Neuronal stem cell (in vitro differentiated cells): Measurements from ENCODE around the gene KRTAP12-1.

Experiments used
- DNase-seq: peaks from one replicate; pipeline ENCODE4 v3.0.0-alpha.2; 2013; ENCODE audit warnings: low spot score
- H2AFZ ChIP-seq: one replicate; pipeline ENCODE4 v1.6.1; 2013; ENCODE audit warnings: mild to moderate bottlenecking, low read length, inconsistent platforms
- H2AK5ac ChIP-seq: 2 replicates; pipeline ENCODE4 v1.6.1; 2013; ENCODE audit warnings: low read depth, mild to moderate bottlenecking, inconsistent platforms, low read length, moderate library complexity, mixed read lengths
- H2BK120ac ChIP-seq: 2 replicates; pipeline ENCODE4 v1.6.1; 2013; ENCODE audit warnings: low read depth, mild to moderate bottlenecking, inconsistent platforms, low read length, moderate library complexity, mixed read lengths
- H2BK12ac ChIP-seq: one replicate; pipeline ENCODE4 v1.6.1; 2013; ENCODE audit warnings: low read length, inconsistent platforms
- H2BK15ac ChIP-seq: 2 replicates; pipeline ENCODE4 v1.6.1; 2013; ENCODE audit warnings: mild to moderate bottlenecking, low read length, inconsistent platforms, mixed read lengths
- H2BK5ac ChIP-seq: one replicate; pipeline ENCODE4 v1.6.1; 2013; ENCODE audit warnings: inconsistent platforms, mild to moderate bottlenecking, low read length, moderate library complexity
- H3K14ac ChIP-seq: one replicate; pipeline ENCODE4 v1.6.1; 2013; ENCODE audit warnings: low read length, inconsistent platforms
- H3K18ac ChIP-seq: 2 replicates; pipeline ENCODE4 v1.6.1; 2013; ENCODE audit warnings: low read length, inconsistent platforms
- H3K23ac ChIP-seq: 2 replicates; pipeline ENCODE4 v1.6.1; 2013; ENCODE audit warnings: low read depth, mild to moderate bottlenecking, mixed read lengths, low read length, inconsistent platforms; ENCODE audit not compliant: poor library complexity
- H3K27ac ChIP-seq: replicated peaks from 3 replicates; pipeline ENCODE4 v1.5.1; 2013; ENCODE audit warnings: low read length, inconsistent platforms
- H3K27me3 ChIP-seq, 3 experiments: 2 replicates each; pipeline ENCODE4 v1.6.1; 2013; ENCODE audit warnings: low read length in 3 of 3, mild to moderate bottlenecking in 2 of 3, inconsistent platforms in 1 of 3, low read depth in 1 of 3, mixed read lengths in 1 of 3, moderate library complexity in 1 of 3; ENCODE audit not compliant: control insufficient read depth in 3 of 3, insufficient read depth in 3 of 3
- H3K36me3 ChIP-seq, 2 donors: replicated peaks in 1 of 2; 2 replicates each; pipeline ENCODE4 v1.6.1; 2013; ENCODE audit warnings: low read length in 2 of 2; ENCODE audit not compliant: control insufficient read depth in 2 of 2, insufficient read depth in 2 of 2
- H3K4ac ChIP-seq: 2 replicates; pipeline ENCODE4 v1.6.1; 2013; ENCODE audit warnings: inconsistent platforms, mild to moderate bottlenecking, low read length, moderate library complexity
- H3K4me1 ChIP-seq, 2 donors: 1 replicate in 1 of 2; 2 replicates in 1 of 2; pipeline ENCODE4 v1.6.1; 2013; ENCODE audit warnings: low read length in 2 of 2, low read depth in 1 of 2; ENCODE audit not compliant: control insufficient read depth in 2 of 2, insufficient read depth in 1 of 2
- H3K4me2 ChIP-seq: one replicate; pipeline ENCODE4 v1.6.1; 2013; ENCODE audit warnings: mild to moderate bottlenecking, low read length, inconsistent platforms; ENCODE audit not compliant: insufficient read depth, poor library complexity, severe bottlenecking
- H3K4me3 ChIP-seq, 2 donors: 2 replicates each; pipeline ENCODE4 v1.5.1; 2013; ENCODE audit warnings: low read length in 2 of 2, mild to moderate bottlenecking in 2 of 2, inconsistent platforms in 1 of 2, moderate library complexity in 1 of 2
- H3K79me1 ChIP-seq: one replicate; pipeline ENCODE4 v1.6.1; 2013; ENCODE audit warnings: low read depth, mild to moderate bottlenecking, inconsistent platforms, low read length, moderate library complexity
- H3K9ac ChIP-seq: one replicate; pipeline ENCODE4 v1.6.1; 2013; ENCODE audit warnings: mild to moderate bottlenecking, low read depth, low read length, inconsistent platforms; ENCODE audit not compliant: poor library complexity
- H3K9me3 ChIP-seq, 2 donors: replicated peaks in 1 of 2; 2 replicates each; pipeline versions ENCODE3 to v1.6.1; 2013; ENCODE audit warnings: low read length in 2 of 2, mild to moderate bottlenecking in 2 of 2, inconsistent platforms in 1 of 2, low read depth in 1 of 2, mixed read lengths in 1 of 2, moderate library complexity in 1 of 2; ENCODE audit not compliant: control insufficient read depth in 2 of 2, insufficient read depth in 1 of 2
- H4K8ac ChIP-seq: one replicate; pipeline ENCODE4 v1.6.1; 2013; ENCODE audit warnings: low read depth, mild to moderate bottlenecking, inconsistent platforms, low read length, moderate library complexity
- H4K91ac ChIP-seq: one replicate; pipeline ENCODE4 v1.6.1; 2013; ENCODE audit warnings: low read length, low read depth, mild to moderate bottlenecking, inconsistent platforms; ENCODE audit not compliant: poor library complexity
- WGBS, 2 donors: extraction: QIAGEN DNeasy Blood & Tissue Kit; methylation state at CpG; one replicate each; pipeline ENCODE4 v1.1.7; 2013; ENCODE audit warnings: missing lambda C conversion rate in 2 of 2, mixed read lengths in 1 of 2; ENCODE audit not compliant: insufficient read length in 2 of 2, insufficient replicate concordance in 1 of 2; ENCODE audit errors: extremely low coverage in 2 of 2; 5-methylcytosine and 5-hydroxymethylcytosine counted together

The KRTAP12-1 gene

DNA sequence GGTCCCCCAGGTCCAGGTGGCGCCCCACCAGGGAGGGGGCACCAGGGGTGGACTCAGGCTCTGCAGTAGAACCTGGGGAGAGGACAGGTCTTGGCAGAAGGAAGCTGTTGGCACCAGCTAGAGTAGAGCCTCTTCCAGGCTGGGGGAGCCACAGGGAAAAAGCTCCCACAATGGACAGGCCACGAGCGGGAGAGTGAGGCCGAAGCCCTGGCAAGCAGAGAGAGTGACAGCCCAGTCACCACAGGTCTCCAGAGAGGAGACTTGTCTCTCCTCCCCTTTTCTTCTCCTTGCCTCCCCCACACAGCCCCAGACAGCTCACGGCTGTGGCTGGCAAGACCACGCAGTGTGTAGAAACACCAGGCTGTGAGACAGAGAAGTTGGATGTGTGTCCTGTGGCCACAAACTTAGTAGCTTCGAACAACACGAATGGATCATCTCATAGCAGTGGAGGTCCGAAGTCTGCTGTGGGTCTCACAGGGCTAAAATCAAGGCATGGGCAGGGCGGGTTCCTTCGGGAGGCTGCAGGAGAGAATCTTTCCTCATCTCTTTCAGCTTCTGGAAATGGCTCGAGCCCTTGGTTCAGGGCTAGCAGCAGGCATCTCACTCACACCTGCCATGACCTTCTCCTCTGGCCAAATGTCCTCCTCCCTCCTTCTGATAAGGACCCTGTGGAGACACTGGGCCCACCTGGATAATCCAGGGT is 30.8 kb downstream of the KRTAP12-1 start:
- peaks cover 0 to 2% of the 10 kb centered on the region in 2 donors for H3K9me3 ChIP-seq
- H3K4me1 ChIP-seq: peaks cover 0 to 3% of the 10 kb centered on the region in 2 donors
- no peak overlapping the region for H3K4me3 ChIP-seq
- H2BK120ac ChIP-seq: no peak overlapping the region
- no peak overlapping the region for H2AK5ac ChIP-seq
- H3K27ac ChIP-seq: no peak overlapping the region
- peak overlapping the region; percentile 23 for H3K18ac ChIP-seq
- no peak overlapping the region for H4K8ac ChIP-seq
- H2AFZ ChIP-seq: no peak overlapping the region
- no peak overlapping the region for H3K4ac ChIP-seq
- no peaks in the 10 kb centered on the region for H3K79me1 ChIP-seq
- H3K14ac ChIP-seq: no peak overlapping the region
- no peak overlapping the region for H3K23ac ChIP-seq
- peaks cover 0 to 15% (median 0%) of the 10 kb centered on the region in 3 experiments for H3K27me3 ChIP-seq
- peak overlapping the region; percentile 12 for H2BK15ac ChIP-seq
- H3K36me3 ChIP-seq: no peaks in the 10 kb centered on the region
- H2BK12ac ChIP-seq: no peak overlapping the region
- no peak overlapping the region for H4K91ac ChIP-seq
- H3K9ac ChIP-seq: no peak overlapping the region
- WGBS, 2 donors: no CpG with 5 or more reads among the region's 12 CpGs
- DNase-seq: no peak
- no peak overlapping the region for H3K4me2 ChIP-seq
- H2BK5ac ChIP-seq: no peak overlapping the region

DNA sequence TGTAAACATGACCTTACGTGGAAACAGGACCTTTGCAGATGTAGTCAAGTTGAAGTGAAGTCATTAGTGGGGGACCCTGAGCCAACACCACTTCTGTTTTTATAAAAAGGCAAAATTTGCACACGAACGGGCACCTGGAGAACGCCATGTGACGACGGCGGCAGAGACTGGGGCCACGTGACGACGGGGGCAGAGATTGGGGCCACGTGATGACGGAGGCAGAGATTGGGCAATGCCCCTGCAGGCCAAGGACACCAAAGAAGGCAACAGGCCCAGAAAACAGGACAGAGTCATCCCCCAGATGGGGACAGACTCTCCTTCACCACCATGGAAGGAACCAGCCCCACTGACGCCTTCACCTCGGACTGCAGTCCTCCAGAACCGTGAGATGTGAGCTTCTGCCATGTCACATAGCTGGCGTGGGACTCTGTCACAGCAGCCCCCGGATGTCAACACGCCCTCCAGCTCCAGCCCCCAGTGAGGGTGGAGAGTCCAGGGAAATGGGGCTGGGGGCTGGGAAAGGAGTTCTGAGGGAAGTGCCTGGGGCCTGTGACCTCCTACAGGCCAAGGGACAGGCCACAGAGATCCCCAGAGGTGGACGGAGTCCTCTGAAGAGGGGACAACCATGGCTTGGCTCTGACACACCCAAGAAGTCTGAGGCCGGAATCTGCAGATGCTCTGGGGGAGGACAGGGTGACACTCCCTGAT is 31.5 kb downstream of the KRTAP12-1 start:
- Histone ChIP-seq H3K27me3 (peaks cover 0 to 15% (median 0%) of the 10 kb centered on the region in 3 experiments), H3K9ac (no peak overlapping the region), H2BK12ac (no peak overlapping the region), H2AK5ac (no peak overlapping the region), H3K4me2 (no peak overlapping the region), H2AFZ (no peak overlapping the region), H3K4me3 (no peak overlapping the region), H3K4ac (peak overlapping the region; percentile 76), H2BK15ac (peak overlapping the region; percentile 85), H4K91ac (no peak overlapping the region), H3K36me3 (no peaks in the 10 kb centered on the region), H3K23ac (no peak overlapping the region), H3K27ac (no peak overlapping the region), H3K18ac (peak overlapping the region; percentile 23), H2BK5ac (no peak overlapping the region), H3K79me1 (no peaks in the 10 kb centered on the region), H3K9me3 (peaks cover 0 to 2% of the 10 kb centered on the region in 2 donors), H3K14ac (no peak overlapping the region), H2BK120ac (no peak overlapping the region), H4K8ac (no peak overlapping the region), H3K4me1 (peaks cover 0 to 3% of the 10 kb centered on the region in 2 donors)
- no peak for DNase-seq
- no CpG with 5 or more reads among the region's 20 CpGs for WGBS, 2 donors

DNA sequence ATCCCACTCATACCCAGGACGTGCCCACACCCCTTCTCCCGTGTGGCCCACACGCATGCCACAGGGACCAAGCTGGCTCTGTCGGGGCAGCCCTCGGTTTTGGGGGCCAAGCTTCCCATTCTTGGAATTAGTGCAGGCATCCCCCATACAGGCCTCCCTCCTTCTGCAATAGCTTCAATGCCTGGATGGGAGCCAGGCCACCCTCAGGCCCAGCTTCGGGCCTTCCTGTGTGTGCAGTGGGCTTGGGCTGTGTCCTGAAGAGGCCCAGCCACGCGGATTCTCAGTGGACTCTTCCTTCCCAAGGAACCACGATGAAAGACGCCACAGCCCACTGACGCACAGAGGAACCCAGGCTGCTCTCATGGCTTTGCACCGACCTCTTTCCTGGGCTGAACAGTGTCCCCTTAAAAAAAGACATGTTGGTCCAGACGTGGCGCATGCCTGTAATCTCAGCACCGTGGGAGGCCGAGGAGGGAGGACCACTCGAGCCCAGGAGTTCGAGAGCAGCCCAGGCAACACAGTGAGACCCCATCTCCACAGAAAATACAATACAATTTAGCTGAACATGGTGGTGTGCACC is 32.4 kb downstream of the KRTAP12-1 start:
- H3K4ac ChIP-seq: no peak overlapping the region
- no peak overlapping the region for H2BK12ac ChIP-seq
- H3K4me2 ChIP-seq: no peak overlapping the region
- H3K23ac ChIP-seq: no peak overlapping the region
- no peak overlapping the region for H2AFZ ChIP-seq
- no peak for DNase-seq
- H2BK5ac ChIP-seq: no peak overlapping the region
- no peak overlapping the region for H3K27ac ChIP-seq
- peaks cover 0 to 2% of the 10 kb centered on the region in 2 donors for H3K9me3 ChIP-seq
- H3K4me3 ChIP-seq: no peak overlapping the region
- peak overlapping the region; percentile 62 for H2BK15ac ChIP-seq
- peak overlapping the region; percentile 15 for H2AK5ac ChIP-seq
- peaks cover 0 to 3% of the 10 kb centered on the region in 2 donors for H3K4me1 ChIP-seq
- peak overlapping the region; percentile 12 for H3K9ac ChIP-seq
- H3K27me3 ChIP-seq: peaks cover 0 to 15% (median 0%) of the 10 kb centered on the region in 3 experiments
- H3K18ac ChIP-seq: peak overlapping the region; percentile 19
- no peak overlapping the region for H4K8ac ChIP-seq
- no CpG with 5 or more reads among the region's 18 CpGs for WGBS, 2 donors
- H3K36me3 ChIP-seq: no peaks in the 10 kb centered on the region
- H3K79me1 ChIP-seq: no peaks in the 10 kb centered on the region
- no peak overlapping the region for H3K14ac ChIP-seq
- no peak overlapping the region for H4K91ac ChIP-seq
- H2BK120ac ChIP-seq: no peak overlapping the region
